AG04449 (cell line): ENCODE measurements around the gene GPRIN3.

Experiments used
- CTCF ChIA-PET: fragments of 350-600 bp; formaldehyde crosslinking; extraction: SDS; loops from one replicate; lab custom pipeline; 2021; ENCODE audit warnings: antibody characterized with exemption; lab: Yijun Ruan, JAX
- POLR2A ChIA-PET: fragments of 400-600, 350-600 bp; formaldehyde crosslinking; extraction: SDS; loops from one replicate; lab custom pipeline; 2020; ENCODE audit warnings: antibody characterized with exemption, inconsistent platforms; lab: Yijun Ruan, JAX
- DNase-seq: peaks from one replicate; pipeline ENCODE4 v3.0.0-alpha.2; 2010; ENCODE audit warnings: low read depth, low spot score
- H3K4me3 ChIP-seq: 2 replicates; pipeline ENCODE4 v1.5.1; 2011; ENCODE audit warnings: low read depth, mild to moderate bottlenecking, control low read depth, low read length
- CTCF ChIP-seq: IDR thresholded peaks from one replicate; pipeline ENCODE4 v1.5.1; 2011; ENCODE audit warnings: mild to moderate bottlenecking, moderate library complexity, low read length, control low read depth, inconsistent platforms; ENCODE audit not compliant: insufficient read depth; ENCODE audit errors: missing control alignments

GPRIN3 gene

GRCh38 chr4:89285745-89286144 lies 21.9 kb downstream of the GPRIN3 start:
- no peak for DNase-seq
- POLR2A ChIA-PET = no interaction called here
- TF ChIP-seq CTCF = no peak
- H3K4me3 ChIP-seq = no peak overlapping the region
- CTCF ChIA-PET = no interaction called here

- H3K4me3 ChIP-seq = no peak overlapping the region
- POLR2A ChIA-PET = no interaction called here
- CTCF ChIA-PET = no interaction called here
- TF ChIP-seq CTCF = no peak
- DNase-seq = no peak
These were observed 22.8 kb downstream of the GPRIN3 start for GRCh38 chr4:89284828-89285227.

- H3K4me3 ChIP-seq = no peak overlapping the region
- no peak for DNase-seq
- ChIA-PET POLR2A (no interaction called here), CTCF (no interaction called here)
- no peak for TF ChIP-seq CTCF
These were observed 23.6 kb downstream of the GPRIN3 start for GRCh38 chr4:89284020-89284424.

- ChIA-PET POLR2A (no interaction called here), CTCF (no interaction called here)
- DNase-seq = no peak
- no peak overlapping the region for H3K4me3 ChIP-seq
- no peak for TF ChIP-seq CTCF
These were observed 24.2 kb downstream of the GPRIN3 start for GRCh38 chr4:89283226-89284009.

GRCh38 chr4:89279385-89279784 lies 28.2 kb downstream of the GPRIN3 start:
- CTCF ChIA-PET = no interaction called here
- no peak for DNase-seq
- POLR2A ChIA-PET = no interaction called here
- no peak for TF ChIP-seq CTCF
- H3K4me3 ChIP-seq = no peak overlapping the region

GRCh38 chr4:89277412-89277811 lies 30.2 kb downstream of the GPRIN3 start:
- H3K4me3 ChIP-seq = no peak overlapping the region
- DNase-seq = no peak
- no peak for TF ChIP-seq CTCF
- ChIA-PET CTCF (no interaction called here), POLR2A (no interaction called here)
